Right atrium auricular region (tissue), 2 donors: Measurements from ENCODE around the gene UTP11. TPM values are rescaled to one million over a fixed set of nuclear protein-coding genes. Genes with fewer than 3 reads are reported as not detected.

Experiments used
- DNase-seq: peaks from one replicate; pipeline ENCODE4 v3.0.0-alpha.2; 2019; ENCODE audit warnings: low spot score
- H3K27ac ChIP-seq, 2 donors: fragments of 200-600 bp; sonication (generic); 1 replicate in 1 of 2; 2 replicates in 1 of 2; pipeline ENCODE4 v1.5.1; 2016 to 2019
- H3K27me3 ChIP-seq, 2 donors: fragments of 200-600 bp; sonication (generic); one replicate each; pipeline versions ENCODE4 v1.5.1 to v1.6.0; 2017 to 2019
- H3K36me3 ChIP-seq: fragments of 200-600 bp; sonication (generic); one replicate; pipeline ENCODE4 v1.5.1; 2016
- H3K4me1 ChIP-seq, 2 donors: fragments of 200-600 bp; sonication (generic); one replicate each; pipeline versions ENCODE4 v1.5.1 to v1.6.0; 2017 to 2019
- H3K4me3 ChIP-seq, 2 donors: fragments of 200-600 bp; sonication (generic); 1 replicate in 1 of 2; 2 replicates in 1 of 2; pipeline ENCODE4 v1.5.1; 2017 to 2019; ENCODE audit warnings: mild to moderate bottlenecking in 1 of 2, moderate library complexity in 1 of 2
- H3K9me3 ChIP-seq, 2 donors: fragments of 200-600 bp; sonication (generic); one replicate each; pipeline ENCODE4 v1.5.1; 2019
- CTCF ChIP-seq, 2 donors: fragments of 200-600 bp; sonication (generic); IDR thresholded peaks; one replicate each; pipeline ENCODE4 v1.5.1; 2019; ENCODE audit warnings: antibody characterized with exemption in 2 of 2
- total RNA-seq, 2 donors: library from RNA; depleted of rRNA; stranded (reverse); fragments of >200 nt; gene quantifications; one replicate each; pipeline ENCODE4 v1.1.0, GENCODE V29; 2016

The UTP11 gene
- total RNA-seq, 2 donors from 2014 or later, result 29.2 to 53.7 TPM

GRCh38 chr1:37995751-37996345 lies 16.7 kb upstream of the UTP11 start:
- H3K9me3 ChIP-seq, result no peaks in the 10 kb centered on the region
- H3K27ac ChIP-seq, result peak overlapping the region; percentile 59 to 77
- H3K27me3 ChIP-seq, result no peaks in the 10 kb centered on the region
- H3K4me1 ChIP-seq, result peaks cover 0 to 53% of the 10 kb centered on the region in 2 donors
- peak; percentile 87 for DNase-seq
- TF ChIP-seq CTCF (IDR thresholded peaks at IDR 0.05), result no peak
- H3K4me3 ChIP-seq, result peak overlapping the region; percentile 32 to 59
- peaks cover 7% of the 10 kb centered on the region for H3K36me3 ChIP-seq

- no peaks in the 10 kb centered on the region for H3K9me3 ChIP-seq
- H3K4me1 ChIP-seq, result peaks cover 0 to 68% of the 10 kb centered on the region in 2 donors
- no peak for DNase-seq
- H3K4me3 ChIP-seq, result no peak overlapping the region
- no peak for TF ChIP-seq CTCF (IDR thresholded peaks at IDR 0.05)
- peak overlapping the region; percentile 59 to 77 for H3K27ac ChIP-seq
- peaks cover 7% of the 10 kb centered on the region for H3K36me3 ChIP-seq
- H3K27me3 ChIP-seq, result no peaks in the 10 kb centered on the region
These were observed 15.1 kb upstream of the UTP11 start for GRCh38 chr1:37997256-37998088.

- H3K36me3 ChIP-seq, result peaks cover 7% of the 10 kb centered on the region
- peak overlapping the region; percentile 81 to 88 for H3K27ac ChIP-seq
- DNase-seq, result no peak
- H3K27me3 ChIP-seq, result no peaks in the 10 kb centered on the region
- peaks cover 0 to 76% of the 10 kb centered on the region in 2 donors for H3K4me1 ChIP-seq
- no peaks in the 10 kb centered on the region for H3K9me3 ChIP-seq
- no peak for TF ChIP-seq CTCF (IDR thresholded peaks at IDR 0.05)
- no peak overlapping the region for H3K4me3 ChIP-seq
These were observed 14.3 kb upstream of the UTP11 start for GRCh38 chr1:37998089-37998808.

GRCh38 chr1:37998913-37999429 lies 13.6 kb upstream of the UTP11 start:
- H3K27me3 ChIP-seq, result no peaks in the 10 kb centered on the region
- H3K27ac ChIP-seq, result peak overlapping the region; percentile 81 to 88
- no peak for TF ChIP-seq CTCF (IDR thresholded peaks at IDR 0.05)
- no peaks in the 10 kb centered on the region for H3K9me3 ChIP-seq
- no peak overlapping the region for H3K4me3 ChIP-seq
- H3K36me3 ChIP-seq, result peaks cover 7% of the 10 kb centered on the region
- DNase-seq, result no peak
- H3K4me1 ChIP-seq, result peaks cover 0 to 83% of the 10 kb centered on the region in 2 donors

GRCh38 chr1:37999430-38000232 lies 12.9 kb upstream of the UTP11 start:
- TF ChIP-seq CTCF (IDR thresholded peaks at IDR 0.05), result no peak
- Histone ChIP-seq H3K36me3 (peaks cover 7% of the 10 kb centered on the region), H3K27ac (peak overlapping the region; percentile 81 to 88), H3K27me3 (no peaks in the 10 kb centered on the region), H3K4me3 (peak overlapping the region in 1 of 2 donors; percentile 5), H3K4me1 (peaks cover 0 to 89% of the 10 kb centered on the region in 2 donors), H3K9me3 (no peaks in the 10 kb centered on the region)
- no peak for DNase-seq
